Endothelial cell of umbilical vein (primary cell): ENCODE results near the gene AQP7. TPM values are rescaled to one million over a fixed set of nuclear protein-coding genes. Genes with fewer than 3 reads are reported as not detected.

ENCODE experiments used
- BruUV-seq: library from RNA; stranded (reverse); fragments of 400-500 nt; replicated peaks from 2 replicates; lab custom pipeline; 2021; lab: Mats Ljungman, UMichigan
- CTCF ChIA-PET: fragments of 300-600, 350-600 bp; sonication (Branson Sonifier 250); formaldehyde crosslinking; loops from one replicate; lab custom pipeline; 2021; ENCODE audit warnings: antibody characterized with exemption, inconsistent platforms; lab: Charles Lee
- POLR2A ChIA-PET: fragments of 300-600, 350-600 bp; sonication (Branson Sonifier 250); formaldehyde crosslinking; loops from one replicate; lab custom pipeline; 2021; ENCODE audit warnings: antibody characterized with exemption, inconsistent platforms; lab: Charles Lee
- DNase-seq: peaks from one replicate; pipeline ENCODE4 v3.0.0-alpha.2; 2011; ENCODE audit warnings: low read depth, low spot score
- FAIRE-seq: peaks from 2 replicates; lab custom pipeline; 2011; peaks lifted over from hg19 to GRCh38; lab: Jason Lieb, UNC
- H2AFZ ChIP-seq: 2 replicates; pipeline ENCODE4 v1.6.0; 2012; ENCODE audit warnings: low read depth, low read length, control low read depth, inconsistent platforms
- H3K27ac ChIP-seq: 2 replicates; pipeline ENCODE4 v1.5.1; 2011; ENCODE audit warnings: low read depth, mild to moderate bottlenecking, control low read depth, low read length, moderate library complexity; ENCODE audit not compliant: insufficient read depth
- H3K27me3 ChIP-seq, 2 experiments: 2 replicates each; pipeline versions ENCODE4 v1.6.0 to v1.6.1; 2011; ENCODE audit warnings: low read length in 2 of 2, mixed read lengths in 1 of 2; ENCODE audit not compliant: control insufficient read depth in 2 of 2, insufficient read depth in 2 of 2
- H3K36me3 ChIP-seq, 2 experiments: 2 replicates in 1 of 2; 3 replicates in 1 of 2; pipeline ENCODE4 v1.5.1; 2011; ENCODE audit warnings: low read length in 2 of 2, mild to moderate bottlenecking in 1 of 2, moderate library complexity in 1 of 2; ENCODE audit not compliant: control insufficient read depth in 2 of 2, insufficient read depth in 2 of 2; ENCODE audit errors: extremely low read depth in 1 of 2
- H3K4me1 ChIP-seq: 3 replicates; pipeline ENCODE4 v1.5.1; 2011; ENCODE audit warnings: mild to moderate bottlenecking, low read length; ENCODE audit not compliant: control insufficient read depth, insufficient read depth; ENCODE audit errors: extremely low read depth
- H3K4me2 ChIP-seq: 2 replicates; pipeline ENCODE4 v1.6.1; 2011; ENCODE audit warnings: low read length, control low read depth, mixed read lengths; ENCODE audit not compliant: insufficient read depth
- H3K4me3 ChIP-seq, 3 experiments: fragments of 200-600 bp in 1 of 3; sonication (generic), shearing (Covaris generic) in 1 of 3; replicated peaks in 1 of 3; 2 replicates each; pipeline ENCODE4 v1.5.1; 2011 to 2016; ENCODE audit warnings: control low read depth in 3 of 3, low read length in 3 of 3, mild to moderate bottlenecking in 2 of 3, inconsistent platforms in 1 of 3, low read depth in 1 of 3, moderate library complexity in 1 of 3; ENCODE audit not compliant: insufficient read depth in 1 of 3
- H3K79me2 ChIP-seq: 2 replicates; pipeline ENCODE4 v1.6.0; 2012; ENCODE audit warnings: low read length, inconsistent platforms; ENCODE audit not compliant: control insufficient read depth, insufficient read depth
- H3K9ac ChIP-seq: replicated peaks from 2 replicates; pipeline ENCODE3; 2011; ENCODE audit warnings: low read length, control low read depth; ENCODE audit not compliant: insufficient read depth; ENCODE audit errors: extremely low read depth
- H3K9me1 ChIP-seq: replicated peaks from 3 replicates; pipeline ENCODE4 v1.6.0; 2011; ENCODE audit warnings: mild to moderate bottlenecking, low read length; ENCODE audit not compliant: control insufficient read depth, insufficient read depth; ENCODE audit errors: extremely low read depth
- H3K9me3 ChIP-seq: replicated peaks from 2 replicates; pipeline ENCODE4 v1.5.1; 2012; ENCODE audit warnings: low read length, inconsistent platforms; ENCODE audit not compliant: control insufficient read depth, insufficient read depth
- H4K20me1 ChIP-seq: replicated peaks from 2 replicates; pipeline ENCODE3; 2011; ENCODE audit warnings: mild to moderate bottlenecking, low read length; ENCODE audit not compliant: control insufficient read depth, insufficient read depth; ENCODE audit errors: extremely low read depth
- CTCF ChIP-seq, 2 donors: IDR thresholded peaks; 1 replicate in 1 of 2; 2 replicates in 1 of 2; pipeline ENCODE4 v1.5.1; 2011; ENCODE audit warnings: low read length in 2 of 2, mild to moderate bottlenecking in 2 of 2, moderate library complexity in 2 of 2, control low read depth in 1 of 2, inconsistent platforms in 1 of 2, low read depth in 1 of 2; ENCODE audit not compliant: insufficient read depth in 1 of 2; ENCODE audit errors: extremely low read depth in 1 of 2
- EZH2 ChIP-seq: IDR thresholded peaks from 2 replicates; pipeline ENCODE4 v1.6.1; 2012; ENCODE audit warnings: borderline replicate concordance, low read depth, mild to moderate bottlenecking, moderate library complexity, low read length, inconsistent platforms; ENCODE audit not compliant: severe bottlenecking
- FOS ChIP-seq: IDR thresholded peaks from 2 replicates; pipeline ENCODE4 v1.6.1; 2011; ENCODE audit warnings: mild to moderate bottlenecking, low read length, moderate library complexity, borderline replicate concordance; ENCODE audit not compliant: insufficient read depth
- JUN ChIP-seq: IDR thresholded peaks from 2 replicates; pipeline ENCODE4 v1.6.1; 2011; ENCODE audit warnings: borderline replicate concordance, low read depth; ENCODE audit not compliant: insufficient read length, insufficient read depth
- MYC ChIP-seq: IDR thresholded peaks from one replicate; pipeline ENCODE4 v1.6.1; 2011; ENCODE audit warnings: mild to moderate bottlenecking, low read depth, low read length
- POLR2A ChIP-seq: IDR thresholded peaks from 2 replicates; pipeline ENCODE4 v1.6.1; 2012; ENCODE audit warnings: low read depth, mild to moderate bottlenecking, control low read depth, low read length
- POLR2AphosphoS5 ChIP-seq: IDR thresholded peaks from 2 replicates; pipeline ENCODE4 v1.6.1; 2012; ENCODE audit warnings: low read depth, mild to moderate bottlenecking, control low read depth, low read length, moderate library complexity; ENCODE audit not compliant: insufficient read depth
- dilution Hi-C: fragments of 300-500 bp; cut with MboI; formaldehyde crosslinking; loops from one replicate; pipeline ENCODE4 v1.15.0; 2019; ENCODE audit warnings: low sequenced_read_pairs; ENCODE audit not compliant: extremely low pct_ligation_motif_present
- intact Hi-C: fragments of 100-400 bp; cut with micrococcal nuclease; formaldehyde crosslinking; loops from one replicate; pipeline ENCODE4 v1.10.0; 2022
- polyA plus RNA-seq, 4 experiments: library from polyadenylated mRNA; depleted of rRNA in 3 of 4; stranded (reverse) in 3 of 4; unstranded in 1 of 4; fragments of >200 nt; gene quantifications; 2 replicates each; pipeline versions ENCODE4 v1.2.1 to v1.2.3, GENCODE V29; 2011 to 2012; ENCODE audit warnings: missing spikeins in 1 of 4
- total RNA-seq: library from RNA; stranded (reverse); gene quantifications from 2 replicates; pipeline ENCODE4 v1.2.3, GENCODE V29; 2021
- TF ChIP-seq, protein P1 (sequence below): IDR thresholded peaks from 2 replicates; pipeline ENCODE4 v1.6.1; 2011; ENCODE audit not compliant: insufficient read depth, insufficient read length

Gene AQP7
- total and polyA plus RNA-seq, 2 donors (not counting 3 experiments of a cell fraction or from before 2014, with no cell fraction given), result 3.7 TPM; not detected in 1

GRCh38 chr9:33408087-33408486 lies 5.7 kb upstream of the AQP7 start:
- no peaks in the 10 kb centered on the region for H3K27me3 ChIP-seq
- H3K36me3 ChIP-seq, result no peaks in the 10 kb centered on the region
- FAIRE-seq (no peak), DNase-seq (no peak)
- dilution Hi-C loops (no loop called here), intact Hi-C loops (loop anchor here (5.0 to 10.0 kb wide), 3 partner anchors 44 to 317 kb away; no protein-coding TSS in a partner anchor)
- H3K4me2 ChIP-seq, result no peak overlapping the region
- no peaks in the 10 kb centered on the region for H3K79me2 ChIP-seq
- H3K4me3 ChIP-seq, result no peak overlapping the region
- H4K20me1 ChIP-seq, result no peaks in the 10 kb centered on the region
- H3K9ac ChIP-seq, result no peak overlapping the region
- TF ChIP-seq POLR2AphosphoS5, result no peak
- TF ChIP-seq CTCF (IDR thresholded peaks at IDR 0.05; ENCODE audit: extremely low read depth in 1 of 2, insufficient read depth in 1 of 2, low read depth in 1 of 2, low read length in 2 of 2), result no peak
- TF ChIP-seq JUN, result no peak
- no peak for TF ChIP-seq EZH2
- TF ChIP-seq, protein P1, sequence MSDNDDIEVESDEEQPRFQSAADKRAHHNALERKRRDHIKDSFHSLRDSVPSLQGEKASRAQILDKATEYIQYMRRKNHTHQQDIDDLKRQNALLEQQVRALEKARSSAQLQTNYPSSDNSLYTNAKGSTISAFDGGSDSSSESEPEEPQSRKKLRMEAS, result no peak
- TF ChIP-seq FOS, result no peak
- no peak for TF ChIP-seq POLR2A
- no peak for TF ChIP-seq MYC
- H3K4me1 ChIP-seq, result no peaks in the 10 kb centered on the region
- POLR2A ChIA-PET, result no interaction called here
- H3K27ac ChIP-seq, result no peak overlapping the region
- H3K9me3 ChIP-seq, result no peaks in the 10 kb centered on the region
- no peaks in the 10 kb centered on the region for H3K9me1 ChIP-seq
- no TSS peak for BruUV-seq
- CTCF ChIA-PET, result interaction anchor here (1.0 to 1.4 kb wide), 3 partner anchors 7 to 45 kb away, joined by 3 to 4 read pairs (median 4); partner anchors contain the start of gene AQP3
- no peak overlapping the region for H2AFZ ChIP-seq
